CD4-positive, alpha-beta memory T cell (primary cell): ENCODE data around the gene SETX. TPM values are rescaled to one million over a fixed set of nuclear protein-coding genes. Genes with fewer than 3 reads are reported as not detected.
A peak's percentile ranks its signal among the peaks of the same experiment; 100 is the strongest.

Experiments
- CTCF ChIA-PET: fragments of 350-600 bp; sonication (Branson Sonifier 250); formaldehyde crosslinking; loops from one replicate; lab custom pipeline; 2021; ENCODE audit warnings: inconsistent platforms; ENCODE audit not compliant: partially characterized antibody; lab: Charles Lee
- POLR2A ChIA-PET: fragments of 350-600 bp; sonication (Branson Sonifier 250); formaldehyde crosslinking; loops from one replicate; lab custom pipeline; 2021; ENCODE audit not compliant: partially characterized antibody; lab: Charles Lee
- DNase-seq, 5 donors: peaks; one replicate each; pipeline versions ENCODE4 v3.0.0 to v3.0.0-alpha.2; 2020 to 2022; ENCODE audit warnings: mixed read lengths in 1 of 5
- H3K27ac ChIP-seq: one replicate; pipeline ENCODE4 v1.7.0; 2013; ENCODE audit warnings: low read depth, low read length
- H3K27me3 ChIP-seq: 2 replicates; pipeline ENCODE4 v1.7.0; 2013; ENCODE audit warnings: mild to moderate bottlenecking, low read length, moderate library complexity; ENCODE audit not compliant: insufficient read depth
- H3K36me3 ChIP-seq: 2 replicates; pipeline ENCODE4 v1.7.0; 2013; ENCODE audit warnings: mild to moderate bottlenecking, low read length, moderate library complexity; ENCODE audit not compliant: insufficient read depth
- H3K4me1 ChIP-seq: 2 replicates; pipeline ENCODE4 v1.7.0; 2013; ENCODE audit warnings: mild to moderate bottlenecking, low read length, moderate library complexity; ENCODE audit not compliant: insufficient read depth
- H3K4me3 ChIP-seq, 2 donors: one replicate each; pipeline ENCODE4 v1.7.0; 2013; ENCODE audit warnings: low read length in 2 of 2, mild to moderate bottlenecking in 1 of 2
- H3K9me3 ChIP-seq, 2 donors: one replicate each; pipeline ENCODE4 v1.7.0; 2013; ENCODE audit warnings: low read length in 2 of 2, control low read depth in 1 of 2; ENCODE audit not compliant: control insufficient read depth in 1 of 2
- H3K27ac Mint-ChIP-seq, 7 donors: one replicate each; pipeline ENCODE4 v1.8.0; 2020 to 2021; ENCODE audit warnings: mixed read lengths in 7 of 7, mild to moderate bottlenecking in 6 of 7, inconsistent platforms in 3 of 7, moderate library complexity in 3 of 7
- H3K27me3 Mint-ChIP-seq, 2 donors: one replicate each; pipeline ENCODE4 v1.8.0; 2020 to 2021; ENCODE audit warnings: mixed read lengths in 2 of 2
- H3K36me3 Mint-ChIP-seq, 2 donors: one replicate each; pipeline ENCODE4 v1.8.0; 2020 to 2021; ENCODE audit warnings: mixed read lengths in 2 of 2, inconsistent platforms in 1 of 2, mild to moderate bottlenecking in 1 of 2
- H3K4me1 Mint-ChIP-seq, 4 donors: one replicate each; pipeline ENCODE4 v1.8.0; 2020 to 2021; ENCODE audit warnings: mixed read lengths in 4 of 4, mild to moderate bottlenecking in 1 of 4
- H3K4me3 Mint-ChIP-seq, 8 donors: one replicate each; pipeline ENCODE4 v1.8.0; 2020 to 2021; ENCODE audit warnings: mixed read lengths in 8 of 8, mild to moderate bottlenecking in 7 of 8, moderate library complexity in 6 of 8, inconsistent platforms in 3 of 8
- H3K9me3 Mint-ChIP-seq, 8 donors: one replicate each; pipeline ENCODE4 v1.8.0; 2020 to 2021; ENCODE audit warnings: mixed read lengths in 8 of 8, mild to moderate bottlenecking in 5 of 8, inconsistent platforms in 3 of 8, moderate library complexity in 1 of 8
- intact Hi-C: fragments of 100-400 bp; cut with micrococcal nuclease; formaldehyde crosslinking; loops from one replicate; pipeline ENCODE4 v1.15.1; 2023
- polyA plus RNA-seq, 2 donors: library from polyadenylated mRNA; unstranded; fragments of 300-500 nt; fragmentation: Illumina TruSeq; gene quantifications; one replicate each; pipeline ENCODE4 v1.2.3, GENCODE V29; 2021
- total RNA-seq, 2 experiments: library from RNA; stranded (reverse); gene quantifications; one replicate each; pipeline ENCODE4 v1.2.3, GENCODE V29; 2021

SETX gene
- total and polyA plus RNA-seq, 4 experiments from 2014 or later, result 10.1 to 94.3 (median 65.3) TPM

- Histone ChIP-seq H3K4me1 (peaks cover 55% of the 10 kb centered on the region), H3K27ac (peak overlapping the region; percentile 95), H3K4me3 (peak overlapping the region in 1 of 2 donors; percentile 42), H3K27me3 (no peaks in the 10 kb centered on the region), H3K36me3 (peaks cover 38% of the 10 kb centered on the region), H3K9me3 (no peaks in the 10 kb centered on the region)
- H3K27ac Mint-ChIP-seq, result peak overlapping the region; percentile 84 to 96 (median 92)
- POLR2A ChIA-PET, result interaction anchor here (0.7 to 1.7 kb wide), 9 partner anchors 11 to 1226 kb away, joined by 3 to 5 read pairs (median 3); partner anchors contain the start of genes CFAP77, DDX31 and NUP214
- H3K4me3 Mint-ChIP-seq, result peak overlapping the region; percentile 65 to 93 (median 92)
- intact Hi-C loops, result loop anchor here (10.0 kb wide), 1 partner anchor 957 kb away; the partner anchor contains the start of gene PRRC2B
- peaks cover 33 to 65% of the 10 kb centered on the region in 2 donors for H3K36me3 Mint-ChIP-seq
- no peaks in the 10 kb centered on the region for H3K27me3 Mint-ChIP-seq
- peaks cover 39 to 69% (median 50%) of the 10 kb centered on the region in 4 donors for H3K4me1 Mint-ChIP-seq
- DNase-seq, result peak in 1 of 5 donors; percentile 11
- peaks cover 0 to 4% (median 0%) of the 10 kb centered on the region in 8 donors for H3K9me3 Mint-ChIP-seq
- CTCF ChIA-PET, result interaction anchor here (0.6 to 1.7 kb wide), 2 partner anchors 25 to 83 kb away, joined by 3 to 5 read pairs; no protein-coding TSS in a partner anchor
Measured at GRCh38 chr9:132351404-132352045, 3.3 kb downstream of the SETX start.

GRCh38 chr9:132350861-132351315 is 3.9 kb downstream of the SETX start:
- peaks cover 44% of the 10 kb centered on the region for H3K36me3 ChIP-seq
- intact Hi-C loops, result loop anchor here (10.0 kb wide), 1 partner anchor 956 kb away; the partner anchor contains the start of gene PRRC2B
- Mint-ChIP-seq H3K9me3 (peaks cover 0 to 4% (median 0%) of the 10 kb centered on the region in 8 donors), H3K27me3 (no peaks in the 10 kb centered on the region), H3K36me3 (peaks cover 39 to 71% of the 10 kb centered on the region in 2 donors), H3K4me3 (peak overlapping the region; percentile 65 to 93 (median 88)), H3K27ac (peak overlapping the region; percentile 84 to 96 (median 92)), H3K4me1 (peaks cover 39 to 69% (median 49%) of the 10 kb centered on the region in 4 donors)
- no peaks in the 10 kb centered on the region for H3K27me3 ChIP-seq
- peak; percentile 58 to 67 (median 64) for DNase-seq
- CTCF ChIA-PET, result interaction anchor here (0.6 to 1.7 kb wide), 2 partner anchors 25 to 83 kb away, joined by 3 to 5 read pairs; no protein-coding TSS in a partner anchor
- peak overlapping the region in 1 of 2 donors; percentile 42 for H3K4me3 ChIP-seq
- H3K4me1 ChIP-seq, result peaks cover 55% of the 10 kb centered on the region
- POLR2A ChIA-PET, result interaction anchor here (0.7 to 1.7 kb wide), 10 partner anchors 10 to 1226 kb away, joined by 3 to 4 read pairs (median 3); partner anchors contain the start of genes CFAP77, DDX31 and NUP214
- H3K27ac ChIP-seq, result peak overlapping the region; percentile 95
- H3K9me3 ChIP-seq, result no peaks in the 10 kb centered on the region

GRCh38 chr9:132348676-132349075 is 6.1 kb downstream of the SETX start:
- Histone ChIP-seq H3K4me1 (peaks cover 52% of the 10 kb centered on the region), H3K4me3 (no peak overlapping the region), H3K36me3 (peaks cover 66% of the 10 kb centered on the region), H3K9me3 (no peaks in the 10 kb centered on the region), H3K27me3 (no peaks in the 10 kb centered on the region), H3K27ac (no peak overlapping the region)
- DNase-seq, result no peak
- H3K27ac Mint-ChIP-seq, result peak overlapping the region; percentile 56 to 96 (median 87)
- peak overlapping the region in 3 of 8 donors; percentile 13 to 48 (median 39) for H3K4me3 Mint-ChIP-seq
- H3K36me3 Mint-ChIP-seq, result peaks cover 46 to 71% of the 10 kb centered on the region in 2 donors
- POLR2A ChIA-PET, result interaction anchor here (0.6 to 1.6 kb wide), 2 partner anchors 19 to 907 kb away, joined by 3 to 5 read pairs; no protein-coding TSS in a partner anchor
- CTCF ChIA-PET, result no interaction called here
- intact Hi-C loops, result no loop called here
- H3K4me1 Mint-ChIP-seq, result peaks cover 33 to 53% (median 43%) of the 10 kb centered on the region in 4 donors
- no peaks in the 10 kb centered on the region for H3K9me3 Mint-ChIP-seq
- H3K27me3 Mint-ChIP-seq, result no peaks in the 10 kb centered on the region

- Mint-ChIP-seq H3K27ac (no peak overlapping the region), H3K36me3 (peaks cover 49 to 70% of the 10 kb centered on the region in 2 donors), H3K9me3 (no peaks in the 10 kb centered on the region), H3K4me1 (peaks cover 10 to 34% (median 26%) of the 10 kb centered on the region in 4 donors), H3K4me3 (no peak overlapping the region), H3K27me3 (no peaks in the 10 kb centered on the region)
- CTCF ChIA-PET, result no interaction called here
- Histone ChIP-seq H3K4me3 (no peak overlapping the region), H3K4me1 (peaks cover 27% of the 10 kb centered on the region), H3K9me3 (no peaks in the 10 kb centered on the region), H3K27ac (no peak overlapping the region), H3K27me3 (no peaks in the 10 kb centered on the region), H3K36me3 (peaks cover 78% of the 10 kb centered on the region)
- intact Hi-C loops, result no loop called here
- POLR2A ChIA-PET, result interaction anchor here (1.0 kb wide), 1 partner anchor 8 kb away, joined by 3 read pairs; the partner anchor contains the start of gene SETX
- no peak for DNase-seq
Measured at GRCh38 chr9:132346177-132346576, 8.6 kb downstream of the SETX start.

GRCh38 chr9:132341177-132341840 is 13.5 kb downstream of the SETX start:
- no peaks in the 10 kb centered on the region for H3K27me3 ChIP-seq
- no peak overlapping the region for H3K4me3 Mint-ChIP-seq
- no peak overlapping the region for H3K27ac ChIP-seq
- no peaks in the 10 kb centered on the region for H3K9me3 Mint-ChIP-seq
- no peaks in the 10 kb centered on the region for H3K27me3 Mint-ChIP-seq
- H3K4me3 ChIP-seq, result no peak overlapping the region
- no peaks in the 10 kb centered on the region for H3K9me3 ChIP-seq
- H3K4me1 Mint-ChIP-seq, result peaks cover 8 to 20% (median 11%) of the 10 kb centered on the region in 4 donors
- peaks cover 76% of the 10 kb centered on the region for H3K36me3 ChIP-seq
- no peaks in the 10 kb centered on the region for H3K4me1 ChIP-seq
- CTCF ChIA-PET, result no interaction called here
- POLR2A ChIA-PET, result interaction anchor here (0.6 to 0.8 kb wide), 2 partner anchors 10 to 12 kb away, joined by 3 read pairs; no protein-coding TSS in a partner anchor
- peak overlapping the region in 3 of 7 donors; percentile 7 to 47 (median 17) for H3K27ac Mint-ChIP-seq
- peaks cover 57 to 77% of the 10 kb centered on the region in 2 donors for H3K36me3 Mint-ChIP-seq
- intact Hi-C loops, result no loop called here
- DNase-seq, result no peak

- Histone ChIP-seq H3K27me3 (no peaks in the 10 kb centered on the region), H3K4me3 (no peak overlapping the region), H3K27ac (no peak overlapping the region), H3K9me3 (no peaks in the 10 kb centered on the region), H3K4me1 (no peaks in the 10 kb centered on the region), H3K36me3 (peaks cover 65% of the 10 kb centered on the region)
- Mint-ChIP-seq H3K36me3 (peaks cover 64 to 87% of the 10 kb centered on the region in 2 donors), H3K27me3 (no peaks in the 10 kb centered on the region), H3K9me3 (peaks cover 0 to 2% (median 0%) of the 10 kb centered on the region in 8 donors), H3K27ac (no peak overlapping the region), H3K4me1 (peaks cover 7 to 18% (median 18%) of the 10 kb centered on the region in 4 donors), H3K4me3 (no peak overlapping the region)
- intact Hi-C loops, result no loop called here
- POLR2A ChIA-PET, result no interaction called here
- DNase-seq, result no peak
- CTCF ChIA-PET, result no interaction called here
Measured at GRCh38 chr9:132334364-132334763, 20.4 kb downstream of the SETX start.
